Esophagus squamous epithelium (tissue), 5 donors: Measurements from ENCODE around the gene DNM3. TPM values are rescaled to one million over a fixed set of nuclear protein-coding genes. Genes with fewer than 3 reads are reported as not detected.
A peak's percentile ranks its signal among the peaks of the same experiment; 100 is the strongest.
"Not testable (repeated sequence)": the region's sequence is repeated elsewhere in the genome, so short reads cannot be mapped to it uniquely, and the experiment has no call there.

Source experiments
- DNase-seq: peaks from one replicate; lab custom pipeline; 2025; lab: John Stamatoyannopoulos, UW
- H3K27ac ChIP-seq, 4 donors: fragments of 200-600 bp; sonication (generic); one replicate each; pipeline ENCODE4 v1.5.1; 2016 to 2019; ENCODE audit warnings: mild to moderate bottlenecking in 1 of 4
- H3K27me3 ChIP-seq, 4 donors: fragments of 200-600 bp; sonication (generic); 1 replicate in 3 of 4; 2 replicates in 1 of 4; pipeline versions ENCODE4 v1.5.1 to v1.6.0; 2017 to 2021; ENCODE audit warnings: antibody characterized with exemption in 1 of 4
- H3K36me3 ChIP-seq, 3 donors: fragments of 200-600 bp; sonication (generic); one replicate each; pipeline ENCODE4 v1.5.1; 2016 to 2019
- H3K4me1 ChIP-seq, 3 donors: fragments of 200-600 bp; sonication (generic); one replicate each; pipeline ENCODE4 v1.5.1; 2017 to 2019
- H3K4me3 ChIP-seq, 4 donors: fragments of 200-600 bp; sonication (generic); 1 replicate in 3 of 4; 2 replicates in 1 of 4; pipeline ENCODE4 v1.5.1; 2016 to 2019; ENCODE audit warnings: mild to moderate bottlenecking in 2 of 4, moderate library complexity in 1 of 4
- H3K9me3 ChIP-seq, 3 donors: fragments of 200-600 bp; sonication (generic); one replicate each; pipeline ENCODE4 v1.5.1; 2016 to 2019
- POLR2A ChIP-seq, 4 donors: fragments of 450-650 bp; IDR thresholded peaks; one replicate each; pipeline ENCODE4 v1.6.1; 2017; ENCODE audit warnings: antibody characterized with exemption in 4 of 4, mild to moderate bottlenecking in 4 of 4, moderate library complexity in 3 of 4
- WGBS, 2 donors: methylation state at CpG; one replicate each; pipeline ENCODE4 v1.1.5; 2018; 5-methylcytosine and 5-hydroxymethylcytosine counted together
- intact Hi-C: fragments of 100-400 bp; cut with DNase I; formaldehyde crosslinking; loops from one replicate; pipeline ENCODE4 v1.15.0; 2022
- total RNA-seq, 4 donors: library from RNA; depleted of rRNA; stranded (reverse); fragments of >200 nt; gene quantifications; one replicate each; pipeline ENCODE4 v1.1.0, GENCODE V29; 2016
- TF ChIP-seq, protein P1 (sequence below), 6 experiments: fragments of 450-650 bp in 4 of 6; fragments of 200-600 bp in 2 of 6; sonication (generic) in 2 of 6; IDR thresholded peaks; one replicate each; pipeline ENCODE4 v1.5.1; 2016 to 2019; ENCODE audit warnings: antibody characterized with exemption in 6 of 6, mild to moderate bottlenecking in 4 of 6, moderate library complexity in 4 of 6
- donor health status: DM: yes; HTN: yes; CAD: no.

DNM3 gene
- total RNA-seq, 4 donors from 2014 or later = 0.91 to 3.2 (median 1.8) TPM

DNA sequence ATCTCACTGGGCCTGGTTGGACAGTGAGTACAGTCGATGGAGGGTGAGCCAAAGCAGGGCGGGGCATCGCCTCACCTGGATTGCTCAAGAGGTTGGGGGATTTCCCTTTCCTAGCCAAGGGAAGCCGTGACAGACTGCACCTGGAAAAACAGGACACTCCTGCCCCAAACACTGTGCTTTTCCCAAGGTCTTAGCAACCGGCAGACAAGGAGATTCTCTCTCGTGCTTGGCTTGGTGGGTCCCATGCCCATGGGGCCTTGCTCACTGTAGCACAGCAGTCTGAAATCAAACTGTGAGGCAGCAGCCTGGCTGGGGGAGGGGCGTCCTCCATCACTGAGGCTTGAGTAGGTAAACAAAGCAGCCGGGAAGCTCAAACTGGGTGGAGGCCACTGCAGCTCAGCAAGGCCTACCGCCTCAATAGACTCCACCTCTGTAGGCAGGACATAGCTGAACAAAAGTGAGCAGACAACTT lies 590.5 kb downstream of the DNM3 start:
- TF ChIP-seq, protein P1, sequence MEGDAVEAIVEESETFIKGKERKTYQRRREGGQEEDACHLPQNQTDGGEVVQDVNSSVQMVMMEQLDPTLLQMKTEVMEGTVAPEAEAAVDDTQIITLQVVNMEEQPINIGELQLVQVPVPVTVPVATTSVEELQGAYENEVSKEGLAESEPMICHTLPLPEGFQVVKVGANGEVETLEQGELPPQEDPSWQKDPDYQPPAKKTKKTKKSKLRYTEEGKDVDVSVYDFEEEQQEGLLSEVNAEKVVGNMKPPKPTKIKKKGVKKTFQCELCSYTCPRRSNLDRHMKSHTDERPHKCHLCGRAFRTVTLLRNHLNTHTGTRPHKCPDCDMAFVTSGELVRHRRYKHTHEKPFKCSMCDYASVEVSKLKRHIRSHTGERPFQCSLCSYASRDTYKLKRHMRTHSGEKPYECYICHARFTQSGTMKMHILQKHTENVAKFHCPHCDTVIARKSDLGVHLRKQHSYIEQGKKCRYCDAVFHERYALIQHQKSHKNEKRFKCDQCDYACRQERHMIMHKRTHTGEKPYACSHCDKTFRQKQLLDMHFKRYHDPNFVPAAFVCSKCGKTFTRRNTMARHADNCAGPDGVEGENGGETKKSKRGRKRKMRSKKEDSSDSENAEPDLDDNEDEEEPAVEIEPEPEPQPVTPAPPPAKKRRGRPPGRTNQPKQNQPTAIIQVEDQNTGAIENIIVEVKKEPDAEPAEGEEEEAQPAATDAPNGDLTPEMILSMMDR (IDR thresholded peaks at IDR 0.05) = peak in 1 of 6 experiments; percentile 13
- no peak for TF ChIP-seq POLR2A (IDR thresholded peaks at IDR 0.05)
- H3K9me3 ChIP-seq = no peaks in the 10 kb centered on the region
- intact Hi-C loops = no loop called here
- no peak for DNase-seq
- 25 to 45% methylated on average over 5 to 6 of the region's 9 CpGs for WGBS, 2 donors
- H3K36me3 ChIP-seq = no peaks in the 10 kb centered on the region
- H3K4me1 ChIP-seq = peaks cover 3 to 25% (median 8%) of the 10 kb centered on the region in 3 donors
- H3K4me3 ChIP-seq = peak overlapping the region in 1 of 4 donors; percentile 19
- H3K27me3 ChIP-seq = no peaks in the 10 kb centered on the region
- peak overlapping the region; percentile 68 to 83 (median 76) for H3K27ac ChIP-seq

DNA sequence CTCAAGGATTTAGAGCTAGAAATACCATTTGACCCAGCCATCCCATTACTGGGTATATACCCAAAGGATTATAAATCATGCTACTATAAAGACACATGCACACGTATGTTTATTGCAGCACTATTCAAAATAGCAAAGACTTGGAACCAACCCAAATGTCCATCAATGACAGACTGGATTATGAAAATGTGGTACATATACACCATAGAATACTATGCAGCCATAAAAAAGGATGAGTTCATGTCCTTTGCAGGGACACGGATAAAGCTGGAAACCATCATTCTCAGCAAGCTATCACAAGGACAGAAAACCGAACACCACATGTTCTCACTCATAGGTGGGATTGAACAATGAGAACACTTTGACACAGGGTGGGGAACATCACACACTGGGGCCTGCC lies 595.9 kb downstream of the DNM3 start:
- peaks cover 1 to 20% (median 8%) of the 10 kb centered on the region in 3 donors for H3K4me1 ChIP-seq
- not testable (repeated sequence) for DNase-seq
- 92 to 93% methylated on average over 3 of the region's 3 CpGs for WGBS, 2 donors

DNA sequence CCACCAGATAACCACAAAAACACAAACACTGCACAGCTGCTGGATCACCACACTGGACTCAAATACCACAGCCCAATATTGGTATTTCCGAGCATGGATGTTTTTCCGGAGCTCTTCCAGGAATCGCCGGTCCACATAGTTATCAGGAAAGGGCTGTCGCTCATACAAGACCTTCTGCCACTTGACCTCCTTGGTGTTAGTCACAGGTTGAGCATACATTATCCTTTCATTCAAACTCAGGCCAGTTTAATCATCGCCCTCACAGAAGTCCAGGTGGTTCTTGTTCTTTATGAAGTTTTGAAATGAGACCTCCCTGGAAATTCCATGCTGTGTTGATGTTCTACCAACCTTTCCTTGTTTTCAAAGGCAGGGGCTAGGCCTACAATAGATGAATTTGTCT lies 601.1 kb downstream of the DNM3 start:
- Histone ChIP-seq H3K27me3 (no peaks in the 10 kb centered on the region), H3K9me3 (no peaks in the 10 kb centered on the region), H3K4me1 (peaks cover 5 to 39% (median 16%) of the 10 kb centered on the region in 3 donors), H3K27ac (no peak overlapping the region), H3K4me3 (peak overlapping the region in 1 of 4 donors; percentile 99), H3K36me3 (peaks cover 0 to 11% (median 0%) of the 10 kb centered on the region in 3 donors)
- DNase-seq = no peak
- TF ChIP-seq, protein P1 (IDR thresholded peaks at IDR 0.05) = no peak
- no peak for TF ChIP-seq POLR2A (IDR thresholded peaks at IDR 0.05)
- intact Hi-C loops = no loop called here
- WGBS, 2 donors = 91 to 96% methylated on average over 5 to 6 of the region's 6 CpGs

More for the DNA sequence above, 595.9 kb downstream of the DNM3 start:
- intact Hi-C loops, H3K27ac ChIP-seq, H3K27me3 ChIP-seq, H3K9me3 ChIP-seq, H3K4me3 ChIP-seq: not testable (repeated sequence)
- H3K36me3 ChIP-seq = peaks cover 0 to 11% (median 0%) of the 10 kb centered on the region in 3 donors

DNA sequence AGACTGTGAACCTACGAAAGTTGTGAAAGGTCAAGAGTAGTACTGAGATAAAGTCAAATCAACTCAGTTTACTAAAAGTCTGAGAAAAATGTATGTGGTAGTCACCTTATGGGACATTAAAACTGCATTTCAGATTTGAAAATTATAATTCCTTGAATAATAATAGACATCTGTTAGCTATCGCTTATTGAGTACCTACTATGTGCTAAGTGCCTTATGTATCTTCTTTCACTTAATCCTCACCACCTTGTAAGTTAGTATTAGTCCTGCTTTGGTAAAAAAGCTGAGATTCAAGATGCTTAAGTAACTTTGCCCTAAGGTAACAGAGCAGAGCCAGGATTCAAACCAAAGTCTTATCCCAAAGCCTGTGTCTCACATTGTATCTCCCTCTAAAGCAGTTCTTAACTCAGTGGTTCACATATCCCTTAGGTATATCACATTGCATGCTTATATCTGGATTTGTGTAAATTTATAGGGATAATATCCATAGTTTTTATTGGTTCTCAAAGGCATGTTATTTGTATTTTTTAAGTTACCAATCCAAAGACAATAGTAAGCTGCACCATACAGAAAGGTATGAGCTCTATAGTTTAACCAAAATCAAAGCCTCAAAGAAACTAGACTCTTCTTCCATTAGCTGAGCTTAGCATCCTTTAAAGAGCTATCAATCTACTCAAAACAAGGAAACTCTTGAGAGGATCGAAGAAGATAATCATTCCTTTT lies 601.7 kb downstream of the DNM3 start:
- peaks cover 5 to 45% (median 16%) of the 10 kb centered on the region in 3 donors for H3K4me1 ChIP-seq
- H3K27ac ChIP-seq = peak overlapping the region in 3 of 4 donors; percentile 84 to 93 (median 86)
- 65 to 68% methylated on average over 3 of the region's 3 CpGs for WGBS, 2 donors
- H3K9me3 ChIP-seq = no peaks in the 10 kb centered on the region
- intact Hi-C loops = no loop called here
- peaks cover 0 to 11% (median 0%) of the 10 kb centered on the region in 3 donors for H3K36me3 ChIP-seq
- no peak for DNase-seq
- TF ChIP-seq POLR2A (IDR thresholded peaks at IDR 0.05) = no peak
- TF ChIP-seq, protein P1 (IDR thresholded peaks at IDR 0.05) = no peak
- H3K4me3 ChIP-seq = peak overlapping the region; percentile 66 to 99 (median 80)
- H3K27me3 ChIP-seq = no peaks in the 10 kb centered on the region

DNA sequence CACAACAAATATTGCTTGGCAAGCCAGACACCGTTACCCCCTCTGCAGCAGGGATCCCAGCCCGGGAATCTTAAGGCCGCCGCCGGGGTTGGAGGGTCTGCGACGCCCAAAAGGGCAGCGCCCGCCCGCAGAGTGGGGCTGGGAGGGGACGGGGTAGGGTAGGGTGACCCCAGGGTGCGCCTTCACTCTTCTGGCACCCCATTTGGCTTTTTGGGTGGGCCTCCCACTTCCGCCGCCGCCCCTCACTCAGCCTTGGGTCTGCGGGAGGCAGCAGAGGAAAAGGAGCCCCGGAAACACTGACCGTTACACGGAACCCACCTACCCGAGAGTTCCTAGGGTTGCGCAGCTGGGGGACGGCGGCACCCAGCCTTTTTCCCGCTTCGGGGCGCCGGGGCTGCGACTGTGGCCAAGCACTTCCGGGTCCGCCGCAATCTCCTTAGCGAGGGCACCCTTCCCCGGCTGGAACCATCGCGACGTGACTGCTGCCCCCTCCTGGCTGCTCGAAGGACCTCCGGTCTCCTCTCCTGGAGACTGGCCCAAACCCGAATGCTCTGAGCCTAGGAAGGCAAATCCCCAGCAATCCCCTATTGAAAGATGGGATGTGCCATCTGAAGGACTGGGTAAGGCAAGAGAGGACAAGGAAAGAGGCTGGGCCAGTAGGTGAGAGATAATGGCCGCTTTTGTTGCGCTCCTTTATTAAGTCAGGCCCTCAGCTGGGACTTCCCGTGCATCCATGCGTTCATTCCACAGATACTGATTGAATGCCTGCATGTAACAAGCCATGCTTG lies 602.6 kb downstream of the DNM3 start, which contains the start of gene PIGC:
PIGC (minus strand) TSS at position 404 of the 788 bp plus-strand sequence. CDS start 1,447 bp downstream, outside the sequence.
- no peak for TF ChIP-seq POLR2A (IDR thresholded peaks at IDR 0.05)
- TF ChIP-seq, protein P1 (IDR thresholded peaks at IDR 0.05) = peak; percentile 75 to 91 (median 82)
- intact Hi-C loops = no loop called here

More for the DNA sequence above, 602.6 kb downstream of the DNM3 start, which contains the start of gene PIGC:
- Histone ChIP-seq H3K27me3 (no peaks in the 10 kb centered on the region), H3K9me3 (no peaks in the 10 kb centered on the region), H3K27ac (peak within 1 kb of the TSS; percentile 84 to 93 (median 86)), H3K4me3 (peak within 1 kb of the TSS; percentile 66 to 99 (median 80)), H3K36me3 (peaks cover 0 to 11% (median 0%) of the 10 kb centered on the region in 3 donors), H3K4me1 (peaks cover 5 to 51% (median 18%) of the 10 kb centered on the region in 3 donors)
- 17% methylated on average over 5 to 14 of the region's 43 CpGs for WGBS, 2 donors
- peak; percentile 29 for DNase-seq
